ENCODE data around the gene BPIFB2. TPM values are rescaled to one million over a fixed set of nuclear protein-coding genes. Genes with fewer than 3 reads are reported as not detected.

The BPIFB2 gene
- total and polyA plus RNA-seq, 2 donors from 2014 or later, result not detected

GRCh38 chr20:32989507-32990283 lies 17.8 kb upstream of the BPIFB2 start:
- H3K9ac ChIP-seq (ENCODE audit: low read length in 3 of 3), result no peak overlapping the region
- FAIRE-seq, result no peak
- H3K4me1 ChIP-seq (ENCODE audit: control insufficient read depth in 2 of 3, insufficient read depth in 2 of 3, low read depth in 1 of 3, low read length in 3 of 3), result no peaks in the 10 kb centered on the region
- no peaks in the 10 kb centered on the region for H3K27me3 ChIP-seq (ENCODE audit: control insufficient read depth, insufficient read depth, low read length)
- no peak for TF ChIP-seq CTCF (IDR thresholded peaks at IDR 0.05; ENCODE audit: borderline replicate concordance, extremely low read depth, insufficient read depth)
- H3K9me3 ChIP-seq (ENCODE audit: control insufficient read depth in 2 of 3, insufficient read depth in 1 of 3, low read length in 3 of 3), result no peaks in the 10 kb centered on the region
- intact Hi-C loops (cut with DNase I), result no loop called here
- no peaks in the 10 kb centered on the region for H3K36me3 ChIP-seq (ENCODE audit: control insufficient read depth in 2 of 3, insufficient read depth in 3 of 3, low read length in 3 of 3)
- H3K4me3 ChIP-seq (ENCODE audit: low read length in 3 of 3), result no peak overlapping the region
- H3K27ac ChIP-seq (ENCODE audit: low read depth in 2 of 2, low read length in 2 of 2), result no peak overlapping the region
- no peak for DNase-seq

- Histone ChIP-seq H3K36me3 (ENCODE audit: control insufficient read depth in 2 of 3, insufficient read depth in 3 of 3, low read length in 3 of 3) (no peaks in the 10 kb centered on the region), H3K27me3 (ENCODE audit: control insufficient read depth, insufficient read depth, low read length) (no peaks in the 10 kb centered on the region), H3K27ac (ENCODE audit: low read depth in 2 of 2, low read length in 2 of 2) (no peak overlapping the region), H3K9ac (ENCODE audit: low read length in 3 of 3) (no peak overlapping the region), H3K9me3 (ENCODE audit: control insufficient read depth in 2 of 3, insufficient read depth in 1 of 3, low read length in 3 of 3) (no peaks in the 10 kb centered on the region), H3K4me3 (ENCODE audit: low read length in 3 of 3) (no peak overlapping the region), H3K4me1 (ENCODE audit: control insufficient read depth in 2 of 3, insufficient read depth in 2 of 3, low read depth in 1 of 3, low read length in 3 of 3) (no peaks in the 10 kb centered on the region)
- TF ChIP-seq CTCF (IDR thresholded peaks at IDR 0.05; ENCODE audit: borderline replicate concordance, extremely low read depth, insufficient read depth), result no peak
- no peak for FAIRE-seq
- no peak for DNase-seq
- intact Hi-C loops (cut with DNase I), result no loop called here
Observed at GRCh38 chr20:32990426-32990825, 17.1 kb upstream of the BPIFB2 start.

- Histone ChIP-seq H3K4me1 (ENCODE audit: control insufficient read depth in 2 of 3, insufficient read depth in 2 of 3, low read depth in 1 of 3, low read length in 3 of 3) (no peaks in the 10 kb centered on the region), H3K4me3 (ENCODE audit: low read length in 3 of 3) (no peak overlapping the region), H3K27me3 (ENCODE audit: control insufficient read depth, insufficient read depth, low read length) (no peaks in the 10 kb centered on the region), H3K9me3 (ENCODE audit: control insufficient read depth in 2 of 3, insufficient read depth in 1 of 3, low read length in 3 of 3) (no peaks in the 10 kb centered on the region), H3K9ac (ENCODE audit: low read length in 3 of 3) (no peak overlapping the region), H3K36me3 (ENCODE audit: control insufficient read depth in 2 of 3, insufficient read depth in 3 of 3, low read length in 3 of 3) (no peaks in the 10 kb centered on the region), H3K27ac (ENCODE audit: low read depth in 2 of 2, low read length in 2 of 2) (no peak overlapping the region)
- intact Hi-C loops (cut with DNase I), result no loop called here
- TF ChIP-seq CTCF (IDR thresholded peaks at IDR 0.05; ENCODE audit: borderline replicate concordance, extremely low read depth, insufficient read depth), result no peak
- FAIRE-seq (no peak), DNase-seq (no peak)
Observed at GRCh38 chr20:32991383-32991782, 16.1 kb upstream of the BPIFB2 start.
